HEK293T (cell line): Measurements from ENCODE around the gene LNX2.

Source experiments
- CTCF ChIA-PET: fragments of 350-600 bp; formaldehyde crosslinking; extraction: SDS; loops from one replicate; lab custom pipeline; 2021; ENCODE audit warnings: antibody characterized with exemption, inconsistent platforms; lab: Yijun Ruan, JAX
- POLR2A ChIA-PET: fragments of 350-600 bp; formaldehyde crosslinking; extraction: SDS; loops from one replicate; lab custom pipeline; 2020; ENCODE audit warnings: antibody characterized with exemption, inconsistent platforms; lab: Yijun Ruan, JAX
- DNase-seq: peaks from one replicate; pipeline ENCODE4 v3.0.0; 2012; ENCODE audit warnings: mixed read lengths; ENCODE audit errors: extremely low spot score
- ARNT ChIP-seq: fragments of 450-650 bp; IDR thresholded peaks from 2 replicates; pipeline ENCODE4 v1.6.1; 2017; ENCODE audit warnings: mild to moderate bottlenecking
- BHLHE40 ChIP-seq: fragments of 450-650 bp; IDR thresholded peaks from 2 replicates; pipeline ENCODE4 v1.6.1; 2016; ENCODE audit warnings: mild to moderate bottlenecking, moderate library complexity, borderline replicate concordance
- CTBP1 ChIP-seq: fragments of 450-650 bp; IDR thresholded peaks from 2 replicates; pipeline ENCODE4 v1.6.1; 2016; ENCODE audit warnings: borderline replicate concordance
- ELF4 ChIP-seq: fragments of 450-650 bp; IDR thresholded peaks from 2 replicates; pipeline ENCODE4 v1.6.1; 2017; ENCODE audit warnings: antibody characterized with exemption
- FOXA1 ChIP-seq: fragments of 450-650 bp; IDR thresholded peaks from 2 replicates; pipeline ENCODE4 v1.6.1; 2016; ENCODE audit warnings: mild to moderate bottlenecking
- FOXK2 ChIP-seq: fragments of 450-650 bp; IDR thresholded peaks from 2 replicates; pipeline ENCODE4 v1.6.1; 2016; ENCODE audit warnings: mild to moderate bottlenecking
- FOXM1 ChIP-seq: fragments of 450-650 bp; IDR thresholded peaks from 2 replicates; pipeline ENCODE4 v1.6.1; 2017; ENCODE audit warnings: mild to moderate bottlenecking, borderline replicate concordance
- HDGF ChIP-seq: fragments of 450-650 bp; IDR thresholded peaks from 2 replicates; pipeline ENCODE4 v1.6.1; 2017; ENCODE audit warnings: antibody characterized with exemption, borderline replicate concordance
- L3MBTL2 ChIP-seq: fragments of 450-650 bp; conservative IDR thresholded peaks from 2 replicates; pipeline ENCODE4 v1.6.1; 2016; ENCODE audit warnings: mild to moderate bottlenecking
- LEF1 ChIP-seq: fragments of 450-650 bp; IDR thresholded peaks from 2 replicates; pipeline ENCODE4 v1.6.1; 2017; ENCODE audit warnings: mild to moderate bottlenecking, borderline replicate concordance
- NFRKB ChIP-seq: fragments of 450-650 bp; IDR thresholded peaks from 2 replicates; pipeline ENCODE4 v1.6.1; 2016; ENCODE audit warnings: mild to moderate bottlenecking, moderate library complexity
- SP1 ChIP-seq: fragments of 450-650 bp; IDR thresholded peaks from 2 replicates; pipeline ENCODE4 v1.6.1; 2017
- SUZ12 ChIP-seq: fragments of 450-650 bp; IDR thresholded peaks from 2 replicates; pipeline ENCODE4 v1.6.1; 2016; ENCODE audit warnings: mild to moderate bottlenecking
- TARDBP ChIP-seq: fragments of 450-650 bp; IDR thresholded peaks from 2 replicates; pipeline ENCODE4 v1.6.1; 2016
- ZNF384 ChIP-seq: fragments of 450-650 bp; IDR thresholded peaks from 2 replicates; pipeline ENCODE4 v1.6.1; 2016
- TF ChIP-seq, protein P1 (sequence below): fragments of 450-650 bp; IDR thresholded peaks from 2 replicates; pipeline ENCODE4 v1.6.1; 2016

The LNX2 gene

DNA sequence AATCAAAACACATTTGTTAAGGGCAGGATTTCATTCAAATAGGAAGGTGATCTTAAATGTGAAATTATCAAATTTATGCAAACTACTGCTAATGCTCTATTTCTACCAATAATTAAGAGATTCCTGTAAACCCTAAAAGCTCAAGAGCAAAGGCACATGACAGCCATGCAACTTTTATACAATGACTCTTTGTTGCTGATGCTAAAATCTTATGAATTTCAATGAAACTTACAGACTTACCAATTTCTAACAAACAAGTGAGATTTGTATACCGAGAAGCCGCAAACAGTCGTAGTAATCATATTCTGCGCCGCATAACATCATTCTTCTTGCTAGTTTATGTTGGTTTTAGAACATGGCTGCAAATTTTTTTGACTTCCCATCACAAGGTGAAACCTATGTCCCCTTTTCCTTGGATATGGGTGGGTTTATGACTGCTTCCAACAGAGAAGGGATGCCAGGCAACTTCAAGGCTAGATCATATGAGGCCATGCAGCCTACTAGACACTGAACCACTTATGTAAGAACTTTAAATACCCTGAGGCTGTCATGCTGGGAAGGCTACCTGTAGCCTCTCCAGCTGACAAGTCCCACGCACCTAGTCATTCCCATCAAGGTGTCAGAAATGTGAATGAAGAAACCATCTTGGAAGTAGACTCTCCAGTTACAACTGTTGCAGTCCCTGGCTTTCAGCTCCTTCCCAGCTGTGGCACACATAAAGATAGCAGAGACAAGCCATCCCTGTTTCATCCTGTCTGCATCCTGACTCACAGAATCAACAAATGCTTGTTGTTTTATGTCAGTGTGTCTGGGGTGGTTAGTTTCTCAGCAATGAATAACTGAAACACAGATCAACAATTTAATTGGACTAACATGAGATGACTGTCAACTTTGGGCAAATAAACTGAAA, 42.0 kb downstream of the LNX2 start:
- DNase-seq: no peak
- POLR2A ChIA-PET: no interaction called here
- CTCF ChIA-PET: no interaction called here
- TF ChIP-seq, protein P1, sequence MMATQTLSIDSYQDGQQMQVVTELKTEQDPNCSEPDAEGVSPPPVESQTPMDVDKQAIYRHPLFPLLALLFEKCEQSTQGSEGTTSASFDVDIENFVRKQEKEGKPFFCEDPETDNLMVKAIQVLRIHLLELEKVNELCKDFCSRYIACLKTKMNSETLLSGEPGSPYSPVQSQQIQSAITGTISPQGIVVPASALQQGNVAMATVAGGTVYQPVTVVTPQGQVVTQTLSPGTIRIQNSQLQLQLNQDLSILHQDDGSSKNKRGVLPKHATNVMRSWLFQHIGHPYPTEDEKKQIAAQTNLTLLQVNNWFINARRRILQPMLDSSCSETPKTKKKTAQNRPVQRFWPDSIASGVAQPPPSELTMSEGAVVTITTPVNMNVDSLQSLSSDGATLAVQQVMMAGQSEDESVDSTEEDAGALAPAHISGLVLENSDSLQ: no peak
- no peak for TF ChIP-seq TARDBP
- TF ChIP-seq ZNF384: no peak
- TF ChIP-seq ARNT: no peak
- TF ChIP-seq FOXM1: no peak
- no peak for TF ChIP-seq SUZ12
- TF ChIP-seq L3MBTL2: no peak
- TF ChIP-seq FOXK2: no peak
- TF ChIP-seq SP1: no peak
- no peak for TF ChIP-seq ELF4

DNA sequence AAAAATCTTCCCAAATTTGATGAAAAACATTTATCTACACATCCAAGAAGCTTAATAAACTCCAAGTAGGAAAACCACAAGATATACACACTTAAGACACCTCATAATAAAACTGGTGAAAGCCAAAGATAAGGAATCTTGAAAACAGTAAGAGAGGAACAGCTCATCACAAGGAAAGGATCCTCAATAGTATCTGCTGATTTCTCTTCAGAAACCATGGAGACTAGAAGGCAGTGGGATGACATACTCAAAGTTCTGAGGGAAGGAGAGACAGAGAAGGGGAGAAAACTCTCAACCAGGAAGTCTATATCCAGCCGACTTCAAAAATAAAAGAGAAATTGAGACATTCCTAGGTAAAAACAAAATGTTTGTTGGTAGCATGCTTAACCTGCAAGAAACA, 45.7 kb downstream of the LNX2 start:
- no peak for DNase-seq
- POLR2A ChIA-PET: no interaction called here
- TF ChIP-seq HDGF (no peak), ZNF384 (no peak), FOXK2 (no peak), FOXA1 (no peak), CTBP1 (no peak), ARNT (no peak), BHLHE40 (no peak), ELF4 (no peak), SUZ12 (no peak)
- CTCF ChIA-PET: no interaction called here

DNA sequence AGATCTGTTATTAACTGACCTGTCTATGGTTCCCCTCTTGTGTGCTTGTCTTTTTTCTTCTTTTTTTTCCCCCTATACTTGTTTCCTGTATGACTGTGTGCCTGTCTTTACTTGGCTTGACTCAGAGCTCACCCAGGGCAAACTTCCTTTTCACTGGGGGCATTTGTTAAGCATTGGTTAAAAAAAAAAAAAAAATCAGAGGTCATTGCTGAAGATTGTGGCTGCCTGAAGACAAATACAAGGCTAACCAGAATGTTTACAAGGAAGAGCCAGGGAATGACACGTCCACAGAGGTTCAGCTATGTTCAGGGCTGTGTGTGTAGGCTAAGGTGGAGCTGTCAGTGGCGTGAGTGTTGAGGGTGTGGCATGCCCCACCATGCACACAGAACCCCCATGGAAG, 47.1 kb downstream of the LNX2 start:
- no peak for TF ChIP-seq ZNF384
- TF ChIP-seq LEF1: no peak
- TF ChIP-seq CTBP1: no peak
- TF ChIP-seq FOXK2: no peak
- no peak for TF ChIP-seq ARNT
- no peak for TF ChIP-seq FOXM1
- no peak for TF ChIP-seq SUZ12
- no peak for TF ChIP-seq FOXA1
- no peak for TF ChIP-seq BHLHE40
- no peak for TF ChIP-seq ELF4
- no peak for TF ChIP-seq TARDBP
- no peak for TF ChIP-seq HDGF
- no peak for TF ChIP-seq NFRKB
- TF ChIP-seq, protein P1: no peak
- TF ChIP-seq SP1: no peak
- ChIA-PET POLR2A (no interaction called here), CTCF (no interaction called here)
- DNase-seq: no peak

DNA sequence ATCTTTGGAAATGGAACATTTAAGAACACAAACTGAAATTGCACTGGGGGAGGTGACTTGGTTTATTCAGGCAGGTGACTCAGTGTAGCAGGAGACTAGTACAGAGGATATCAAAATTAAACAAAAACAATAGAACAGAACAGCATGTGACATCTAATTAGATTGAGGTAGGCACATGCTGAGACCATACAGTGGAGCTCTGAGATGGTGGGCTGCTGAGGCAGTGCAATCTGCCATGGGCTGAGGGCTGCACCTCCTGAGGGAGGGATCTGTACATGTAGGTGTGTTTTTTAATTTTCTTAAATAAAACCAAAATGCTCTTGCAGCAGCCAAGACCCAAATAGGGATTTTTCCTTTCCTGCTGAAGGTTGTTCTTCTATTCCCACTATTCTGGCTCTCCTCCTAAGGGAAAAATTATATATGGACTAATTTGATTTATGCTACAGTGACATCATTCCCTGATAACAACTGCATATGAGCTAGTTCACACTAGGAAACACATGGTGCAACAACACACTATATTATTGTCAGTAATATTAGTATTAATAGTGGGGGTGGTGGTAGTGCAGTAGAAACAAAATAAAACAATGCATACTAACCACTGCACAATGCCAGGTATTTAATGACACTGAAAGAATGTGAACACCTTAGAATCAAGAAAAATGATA, 48.0 kb downstream of the LNX2 start:
- POLR2A ChIA-PET: no interaction called here
- no peak for TF ChIP-seq CTBP1
- no peak for TF ChIP-seq L3MBTL2
- no peak for TF ChIP-seq TARDBP
- no peak for TF ChIP-seq NFRKB
- TF ChIP-seq ELF4: no peak
- no peak for TF ChIP-seq FOXA1
- no peak for TF ChIP-seq LEF1
- TF ChIP-seq SP1: no peak
- TF ChIP-seq FOXM1: no peak
- TF ChIP-seq ZNF384: no peak
- no peak for TF ChIP-seq HDGF
- TF ChIP-seq, protein P1: no peak
- CTCF ChIA-PET: no interaction called here
- DNase-seq: no peak

- ChIA-PET POLR2A (no interaction called here), CTCF (no interaction called here)
- DNase-seq: no peak
- TF ChIP-seq TARDBP (no peak), BHLHE40 (no peak), CTBP1 (no peak), FOXK2 (no peak), HDGF (no peak), SUZ12 (no peak), FOXM1 (no peak)
These were observed 49.4 kb downstream of the LNX2 start for GRCh38 chr13:27570906-27571305.

- POLR2A ChIA-PET: no interaction called here
- no peak for DNase-seq
- CTCF ChIA-PET: no interaction called here
- TF ChIP-seq TARDBP: no peak
These were observed 50.9 kb downstream of the LNX2 start for GRCh38 chr13:27569405-27569804.
